CD4-positive, alpha-beta T cell treated with Interleukin-17A for 4 hours (primary cell): ENCODE results near the gene C1QL1.

Source experiments
- DNase-seq: peaks from one replicate; pipeline ENCODE4 v3.0.0-alpha.2; 2020; ENCODE audit warnings: mixed read lengths

Gene C1QL1

GRCh38 chr17:44988044-44988942 is 20.2 kb upstream of the C1QL1 start:
- DNase-seq, result no peak

GRCh38 chr17:44983563-44983962 is 15.5 kb upstream of the C1QL1 start:
- no peak for DNase-seq

GRCh38 chr17:44982113-44982702 is 14.1 kb upstream of the C1QL1 start:
- no peak for DNase-seq

- DNase-seq, result no peak
These were observed 13.3 kb upstream of the C1QL1 start for GRCh38 chr17:44981221-44981968.

- no peak for DNase-seq
These were observed 11.4 kb upstream of the C1QL1 start for GRCh38 chr17:44979426-44979995.

- no peak for DNase-seq
These were observed 10.7 kb upstream of the C1QL1 start for GRCh38 chr17:44978807-44979206.

- DNase-seq, result no peak
These were observed 9.9 kb upstream of the C1QL1 start for GRCh38 chr17:44977814-44978550.

GRCh38 chr17:44977065-44977464 is 9.0 kb upstream of the C1QL1 start:
- DNase-seq, result no peak

GRCh38 chr17:44976206-44976605 is 8.1 kb upstream of the C1QL1 start:
- no peak for DNase-seq

- DNase-seq, result no peak
These were observed 4.8 kb upstream of the C1QL1 start for GRCh38 chr17:44972953-44973352.

GRCh38 chr17:44971776-44972483 is 3.8 kb upstream of the C1QL1 start:
- DNase-seq, result peak; percentile 40

GRCh38 chr17:44970136-44970741 is 2.1 kb upstream of the C1QL1 start:
- peak; percentile 28 for DNase-seq

- DNase-seq, result no peak
These were observed 1.2 kb upstream of the C1QL1 start for GRCh38 chr17:44969144-44969780.

- DNase-seq, result no peak
These were observed 237 bp downstream of the C1QL1 start for GRCh38 chr17:44967907-44968224.

- DNase-seq, result peak; percentile 8
These were observed 837 bp downstream of the C1QL1 start for GRCh38 chr17:44967026-44967906.

GRCh38 chr17:44966348-44967025 is 1.6 kb downstream of the C1QL1 start:
- no peak for DNase-seq

- no peak for DNase-seq
These were observed 2.4 kb downstream of the C1QL1 start for GRCh38 chr17:44965481-44966234.

GRCh38 chr17:44961921-44962350 is 6.2 kb downstream of the C1QL1 start:
- no peak for DNase-seq

- DNase-seq, result no peak
These were observed 7.4 kb downstream of the C1QL1 start for GRCh38 chr17:44960691-44961090.
